GM12878 (cell line): Measurements from ENCODE around the gene NAV2. TPM values are rescaled to one million over a fixed set of nuclear protein-coding genes. Genes with fewer than 3 reads are reported as not detected.

Experiments used
- ATAC-seq: fragments of 200-7000 bp; cut with Tn5 transposase; 3 replicates; pipeline ENCODE4 v1.9.1; 2020; ENCODE audit warnings: mild to moderate bottlenecking, moderate library complexity
- BruUV-seq: library from RNA; stranded (reverse); fragments of 400-500 nt; replicated peaks from 2 replicates; lab custom pipeline; 2021; lab: Mats Ljungman, UMichigan
- CTCF ChIA-PET: fragments of 300-600 bp; sonication (Branson Sonifier 250); formaldehyde crosslinking; extraction: SDS; loops from one replicate; lab custom pipeline; 2021; ENCODE audit warnings: inconsistent platforms; lab: Yijun Ruan, JAX
- POLR2A ChIA-PET: fragments of 350-600 bp; formaldehyde crosslinking; extraction: SDS; loops from one replicate; lab custom pipeline; 2021; ENCODE audit warnings: inconsistent platforms; lab: Charles Lee
- RAD21 ChIA-PET: fragments of 300-600 bp; sonication (Branson Sonifier 250); formaldehyde crosslinking; loops from one replicate; lab custom pipeline; 2023; ENCODE audit warnings: antibody characterized with exemption; ENCODE audit not compliant: unreplicated experiment; lab: Charles Lee
- SMC1A ChIA-PET: fragments of 300-600 bp; sonication (Branson Sonifier 250); formaldehyde crosslinking; loops from one replicate; lab custom pipeline; 2023; ENCODE audit not compliant: unreplicated experiment, uncharacterized antibody; lab: Charles Lee
- DNase-seq: peaks from one replicate; pipeline ENCODE4 v3.0.0-alpha.2; 2011; ENCODE audit warnings: low read depth, low spot score
- FAIRE-seq: peaks from 3 replicates; lab custom pipeline; 2011; peaks lifted over from hg19 to GRCh38; lab: Jason Lieb, UNC
- H2AFZ ChIP-seq: 2 replicates; pipeline ENCODE4 v1.6.0; 2011; ENCODE audit warnings: low read depth, low read length, control low read depth; ENCODE audit not compliant: control insufficient read depth
- H3K27ac ChIP-seq: 2 replicates; pipeline ENCODE4 v1.5.1; 2011; ENCODE audit warnings: control low read depth; ENCODE audit not compliant: control insufficient read depth, insufficient read depth
- H3K27me3 ChIP-seq, 2 experiments: replicated peaks in 1 of 2; 2 replicates each; pipeline versions ENCODE4 v1.6.0 to v1.6.1; 2011; ENCODE audit warnings: low read length in 1 of 2; ENCODE audit not compliant: control insufficient read depth in 2 of 2, insufficient read depth in 2 of 2
- H3K36me3 ChIP-seq, 2 experiments: 2 replicates each; pipeline ENCODE4 v1.5.1; 2011; ENCODE audit warnings: low read length in 1 of 2; ENCODE audit not compliant: control insufficient read depth in 2 of 2, insufficient read depth in 2 of 2
- H3K4me1 ChIP-seq: 2 replicates; pipeline ENCODE4 v1.6.1; 2011; ENCODE audit warnings: mild to moderate bottlenecking, low read length, moderate library complexity, mixed read lengths; ENCODE audit not compliant: control insufficient read depth, insufficient read depth
- H3K4me2 ChIP-seq: 2 replicates; pipeline ENCODE4 v1.6.0; 2011; ENCODE audit warnings: control low read depth; ENCODE audit not compliant: control insufficient read depth, insufficient read depth
- H3K4me3 ChIP-seq: fragments of 200-600 bp; sonication (generic); 2 replicates; pipeline ENCODE4 v1.5.1; 2016
- H3K79me2 ChIP-seq: 2 replicates; pipeline ENCODE4 v1.6.0; 2011; ENCODE audit warnings: low read length; ENCODE audit not compliant: control insufficient read depth, insufficient read depth
- H3K9ac ChIP-seq: 2 replicates; pipeline ENCODE4 v1.8.0; 2011; ENCODE audit warnings: low read length, control low read depth, mixed read lengths; ENCODE audit not compliant: control insufficient read depth, insufficient read depth
- H3K9me3 ChIP-seq: replicated peaks from 3 replicates; pipeline ENCODE4 v1.5.1; 2011; ENCODE audit warnings: mild to moderate bottlenecking, low read length; ENCODE audit not compliant: control insufficient read depth, insufficient read depth
- H4K20me1 ChIP-seq: 2 replicates; pipeline ENCODE4 v1.6.0; 2011; ENCODE audit not compliant: control insufficient read depth, insufficient read depth
- DPF2 ChIP-seq: fragments of 450-650 bp; IDR thresholded peaks from 2 replicates; pipeline ENCODE4 v1.6.1; 2017; ENCODE audit warnings: mild to moderate bottlenecking
- HDAC2 ChIP-seq: fragments of 200-600 bp; sonication (generic); IDR thresholded peaks from 2 replicates; pipeline ENCODE4 v1.6.1; 2017
- HDAC6 ChIP-seq: fragments of 200-600 bp; sonication (generic); IDR thresholded peaks from one replicate; pipeline ENCODE4 v1.8.0; 2017; ENCODE audit warnings: antibody characterized with exemption; ENCODE audit not compliant: unreplicated experiment
- KAT2A ChIP-seq: conservative IDR thresholded peaks from 2 replicates; pipeline ENCODE4 v1.6.1; 2011; ENCODE audit warnings: low read depth, low read length; ENCODE audit not compliant: control insufficient read depth
- NFIC ChIP-seq: IDR thresholded peaks from 2 replicates; pipeline ENCODE4 v1.6.1; 2012; ENCODE audit warnings: low read depth, mild to moderate bottlenecking, inconsistent platforms, low read length, moderate library complexity
- NFYA ChIP-seq: IDR thresholded peaks from 2 replicates; pipeline ENCODE4 v1.6.1; 2011; ENCODE audit warnings: low read depth, mild to moderate bottlenecking, low read length, improper control_type of control experiment, borderline replicate concordance
- PAX8 ChIP-seq: fragments of 450-650 bp; IDR thresholded peaks from 2 replicates; pipeline ENCODE4 v1.6.1; 2017; ENCODE audit warnings: mild to moderate bottlenecking, moderate library complexity
- WRNIP1 ChIP-seq: IDR thresholded peaks from 2 replicates; pipeline ENCODE4 v1.6.1; 2011; ENCODE audit warnings: low read depth, low read length, improper control_type of control experiment, borderline replicate concordance
- ZBTB33 ChIP-seq: fragments of 450-650 bp; IDR thresholded peaks from 2 replicates; pipeline ENCODE4 v1.6.1; 2017; ENCODE audit warnings: mild to moderate bottlenecking
- ZNF24 ChIP-seq: fragments of 450-650 bp; IDR thresholded peaks from 2 replicates; pipeline ENCODE4 v1.6.1; 2017; ENCODE audit warnings: antibody characterized with exemption, mild to moderate bottlenecking
- WGBS: methylation state at CpG from one replicate; pipeline ENCODE4 v1.1.6; 2016; ENCODE audit warnings: low lambda C conversion rate; ENCODE audit not compliant: insufficient replicate concordance, insufficient coverage; ENCODE audit errors: missing lambda C conversion rate; 5-methylcytosine and 5-hydroxymethylcytosine counted together
- in situ Hi-C: fragments of 300-500 bp; cut with MboI; formaldehyde crosslinking; loops from 9 replicates; pipeline ENCODE4 v1.14.3; 2018; ENCODE audit warnings: mixed read lengths
- intact Hi-C: fragments of 100-400 bp; cut with micrococcal nuclease; formaldehyde crosslinking; loops from one replicate; pipeline ENCODE4 v1.14.2; 2022; ENCODE audit not compliant: unreplicated experiment
- polyA plus RNA-seq, 11 experiments: library from polyadenylated mRNA; depleted of rRNA in 4 of 11; unstranded in 6 of 11; stranded (reverse) in 5 of 11; fragments of >200 nt; fragmentation: Nextera tagmentation in 4 of 11; fragmentation: Illumina TruSeq in 1 of 11; extraction: Ambion mirVana in 4 of 11; extraction: Trizol in 1 of 11; gene quantifications; 1 replicate in 1 of 11; 2 replicates in 10 of 11; pipeline versions ENCODE4 v1.2.1 to v1.2.3, GENCODE V29; 2011 to 2016; ENCODE audit warnings: inconsistent platforms in 2 of 11, missing spikeins in 2 of 11, low read depth in 1 of 11
- total RNA-seq, 4 experiments: library from RNA; depleted of rRNA in 3 of 4; stranded (reverse); fragments of >200 nt in 3 of 4; fragmentation: Illumina TruSeq in 1 of 4; extraction: Trizol in 1 of 4; gene quantifications; 2 replicates each; pipeline versions ENCODE4 v1.2.1 to v1.2.3, GENCODE V29; 2013 to 2021
- TF ChIP-seq, protein P1 (sequence below): fragments of 450-650 bp; IDR thresholded peaks from 2 replicates; pipeline ENCODE4 v1.6.1; 2017; ENCODE audit warnings: mild to moderate bottlenecking, low read depth, inconsistent platforms; ENCODE audit not compliant: poor library complexity, severe bottlenecking
- TF ChIP-seq, protein P2 (sequence below): IDR thresholded peaks from 2 replicates; pipeline ENCODE4 v1.6.1; 2012; ENCODE audit warnings: low read depth, low read length, improper control_type of control experiment
- TF ChIP-seq, protein P3 (sequence below): fragments of 450-650 bp; IDR thresholded peaks from 2 replicates; pipeline ENCODE4 v1.6.1; 2017; ENCODE audit warnings: antibody characterized with exemption, mild to moderate bottlenecking, moderate library complexity

Gene NAV2
- total and polyA plus RNA-seq, 10 of the 15 experiments (the other 5 are each of a cell fraction or from before 2014, with no cell fraction given) = 0.35 to 6.1 (median 1.1) TPM

DNA sequence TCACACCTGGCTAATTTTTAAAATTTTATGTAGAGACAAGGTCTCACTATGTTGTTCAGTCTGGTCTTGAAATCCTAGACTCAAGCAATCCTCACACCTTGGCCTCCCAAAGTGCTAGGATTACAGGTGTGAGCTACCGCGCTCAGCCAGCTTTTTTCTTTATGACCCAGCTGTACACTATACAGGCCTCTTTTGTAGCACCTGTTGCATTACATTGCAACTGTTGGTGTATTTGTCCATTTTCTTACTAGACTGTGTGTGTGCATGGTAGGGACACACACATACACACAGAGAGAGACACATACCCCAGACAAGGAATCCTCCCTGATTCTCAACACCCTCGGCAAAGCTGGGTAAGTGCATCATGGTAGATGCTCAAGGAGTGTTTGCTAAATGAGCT is 61.7 kb downstream of the NAV2 start (continued):
- TF ChIP-seq, protein P1, sequence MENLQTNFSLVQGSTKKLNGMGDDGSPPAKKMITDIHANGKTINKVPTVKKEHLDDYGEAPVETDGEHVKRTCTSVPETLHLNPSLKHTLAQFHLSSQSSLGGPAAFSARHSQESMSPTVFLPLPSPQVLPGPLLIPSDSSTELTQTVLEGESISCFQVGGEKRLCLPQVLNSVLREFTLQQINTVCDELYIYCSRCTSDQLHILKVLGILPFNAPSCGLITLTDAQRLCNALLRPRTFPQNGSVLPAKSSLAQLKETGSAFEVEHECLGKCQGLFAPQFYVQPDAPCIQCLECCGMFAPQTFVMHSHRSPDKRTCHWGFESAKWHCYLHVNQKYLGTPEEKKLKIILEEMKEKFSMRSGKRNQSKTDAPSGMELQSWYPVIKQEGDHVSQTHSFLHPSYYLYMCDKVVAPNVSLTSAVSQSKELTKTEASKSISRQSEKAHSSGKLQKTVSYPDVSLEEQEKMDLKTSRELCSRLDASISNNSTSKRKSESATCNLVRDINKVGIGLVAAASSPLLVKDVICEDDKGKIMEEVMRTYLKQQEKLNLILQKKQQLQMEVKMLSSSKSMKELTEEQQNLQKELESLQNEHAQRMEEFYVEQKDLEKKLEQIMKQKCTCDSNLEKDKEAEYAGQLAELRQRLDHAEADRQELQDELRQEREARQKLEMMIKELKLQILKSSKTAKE = no peak

DNA sequence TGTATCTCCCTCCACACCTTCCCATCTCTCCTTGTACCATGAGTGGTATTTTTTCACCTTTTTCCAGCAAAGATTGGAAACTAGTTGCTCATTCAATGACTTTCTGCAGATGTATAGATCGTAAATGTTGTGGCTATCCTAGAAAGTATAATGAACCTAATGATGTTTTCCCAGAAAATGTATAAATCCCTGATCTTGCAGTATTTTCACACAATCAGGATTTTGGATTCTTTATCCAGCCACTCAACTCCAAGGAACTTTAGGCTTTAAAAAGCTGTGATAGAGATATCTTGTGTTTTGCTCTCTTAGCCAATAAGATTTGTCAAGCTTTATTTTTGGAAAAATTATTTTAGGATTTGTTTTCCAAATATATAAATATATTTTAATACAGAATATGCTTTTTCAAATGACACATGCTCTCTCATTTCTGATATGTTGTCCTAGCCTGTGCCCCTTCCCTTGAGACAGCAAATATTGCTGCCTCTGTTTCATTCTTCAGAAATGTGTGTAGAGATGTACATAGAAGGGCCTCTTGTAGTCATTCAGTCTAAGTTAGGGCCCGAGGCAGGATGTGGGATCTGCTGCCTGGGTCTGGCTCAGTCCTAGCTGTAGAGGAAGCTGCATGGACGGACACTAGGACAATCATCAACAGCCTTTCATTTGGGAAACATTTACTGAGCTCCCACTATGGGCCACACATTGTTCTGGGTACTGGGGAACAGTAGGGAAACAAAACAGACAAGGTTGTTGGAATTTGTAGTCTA is 62.4 kb downstream of the NAV2 start:
- intact Hi-C loops = no loop called here
- TF ChIP-seq WRNIP1 (no peak), NFYA (no peak), DPF2 (no peak), KAT2A (no peak), NFIC (no peak), PAX8 (no peak), ZNF24 (no peak), ZBTB33 (no peak), HDAC2 (no peak), HDAC6 (no peak)
- TF ChIP-seq, protein P2, sequence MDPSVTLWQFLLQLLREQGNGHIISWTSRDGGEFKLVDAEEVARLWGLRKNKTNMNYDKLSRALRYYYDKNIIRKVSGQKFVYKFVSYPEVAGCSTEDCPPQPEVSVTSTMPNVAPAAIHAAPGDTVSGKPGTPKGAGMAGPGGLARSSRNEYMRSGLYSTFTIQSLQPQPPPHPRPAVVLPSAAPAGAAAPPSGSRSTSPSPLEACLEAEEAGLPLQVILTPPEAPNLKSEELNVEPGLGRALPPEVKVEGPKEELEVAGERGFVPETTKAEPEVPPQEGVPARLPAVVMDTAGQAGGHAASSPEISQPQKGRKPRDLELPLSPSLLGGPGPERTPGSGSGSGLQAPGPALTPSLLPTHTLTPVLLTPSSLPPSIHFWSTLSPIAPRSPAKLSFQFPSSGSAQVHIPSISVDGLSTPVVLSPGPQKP = no peak
- TF ChIP-seq, protein P3, sequence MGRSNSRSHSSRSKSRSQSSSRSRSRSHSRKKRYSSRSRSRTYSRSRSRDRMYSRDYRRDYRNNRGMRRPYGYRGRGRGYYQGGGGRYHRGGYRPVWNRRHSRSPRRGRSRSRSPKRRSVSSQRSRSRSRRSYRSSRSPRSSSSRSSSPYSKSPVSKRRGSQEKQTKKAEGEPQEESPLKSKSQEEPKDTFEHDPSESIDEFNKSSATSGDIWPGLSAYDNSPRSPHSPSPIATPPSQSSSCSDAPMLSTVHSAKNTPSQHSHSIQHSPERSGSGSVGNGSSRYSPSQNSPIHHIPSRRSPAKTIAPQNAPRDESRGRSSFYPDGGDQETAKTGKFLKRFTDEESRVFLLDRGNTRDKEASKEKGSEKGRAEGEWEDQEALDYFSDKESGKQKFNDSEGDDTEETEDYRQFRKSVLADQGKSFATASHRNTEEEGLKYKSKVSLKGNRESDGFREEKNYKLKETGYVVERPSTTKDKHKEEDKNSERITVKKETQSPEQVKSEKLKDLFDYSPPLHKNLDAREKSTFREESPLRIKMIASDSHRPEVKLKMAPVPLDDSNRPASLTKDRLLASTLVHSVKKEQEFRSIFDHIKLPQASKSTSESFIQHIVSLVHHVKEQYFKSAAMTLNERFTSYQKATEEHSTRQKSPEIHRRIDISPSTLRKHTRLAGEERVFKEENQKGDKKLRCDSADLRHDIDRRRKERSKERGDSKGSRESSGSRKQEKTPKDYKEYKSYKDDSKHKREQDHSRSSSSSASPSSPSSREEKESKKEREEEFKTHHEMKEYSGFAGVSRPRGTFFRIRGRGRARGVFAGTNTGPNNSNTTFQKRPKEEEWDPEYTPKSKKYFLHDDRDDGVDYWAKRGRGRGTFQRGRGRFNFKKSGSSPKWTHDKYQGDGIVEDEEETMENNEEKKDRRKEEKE = no peak

More for the DNA sequence above, 62.4 kb downstream of the NAV2 start:
- Histone ChIP-seq H3K4me1 (peaks cover 13% of the 10 kb centered on the region), H3K9ac (no peak overlapping the region), H3K79me2 (no peaks in the 10 kb centered on the region; the same call in 1 of the 2 replicates), H3K36me3 (no peaks in the 10 kb centered on the region), H3K4me2 (no peak overlapping the region), H4K20me1 (no peaks in the 10 kb centered on the region), H3K27ac (no peak overlapping the region), H2AFZ (no peak overlapping the region), H3K9me3 (no peaks in the 10 kb centered on the region; the same call in 2 of the 3 replicates), H3K4me3 (no peak overlapping the region), H3K27me3 (no peaks in the 10 kb centered on the region)
- CTCF ChIA-PET = interaction anchor here (0.7 to 1.5 kb wide), 4 partner anchors 32 to 131 kb away, joined by 3 read pairs; no protein-coding TSS in a partner anchor
- BruUV-seq = no TSS peak
- SMC1A ChIA-PET = interaction anchor here (1.1 to 3.1 kb wide), 9 partner anchors 8 to 47 kb away, joined by 3 to 9 read pairs (median 5); no protein-coding TSS in a partner anchor
- no peak for ATAC-seq
- 45% methylated on average over 3 of the region's 3 CpGs for WGBS
- no peak for FAIRE-seq
- POLR2A ChIA-PET = interaction anchor here (1.4 kb wide), 1 partner anchor 27 kb away, joined by 4 read pairs; no protein-coding TSS in a partner anchor
- no peak for DNase-seq
- RAD21 ChIA-PET = interaction anchor here (1.1 to 1.3 kb wide), 2 partner anchors 20 to 131 kb away, joined by 3 read pairs; no protein-coding TSS in a partner anchor
- in situ Hi-C loops = no loop called here
